Kidney (tissue), 14 donors: ENCODE results near the gene TOGARAM2. TPM values are rescaled to one million over a fixed set of nuclear protein-coding genes. Genes with fewer than 3 reads are reported as not detected.

Source experiments
- DNase-seq, 5 donors: peaks; one replicate each; pipeline ENCODE4 v3.0.0-alpha.2; 2013 to 2020
- FAIRE-seq: peaks from 2 replicates; lab custom pipeline; 2012; peaks lifted over from hg19 to GRCh38; lab: Jason Lieb, UNC
- H3K27ac ChIP-seq, 2 donors: one replicate each; pipeline ENCODE4 v1.7.0; 2013; ENCODE audit warnings: low read depth in 2 of 2, low read length in 2 of 2, inconsistent platforms in 1 of 2
- H3K27me3 ChIP-seq: one replicate; pipeline ENCODE4 v1.7.1; 2013; ENCODE audit warnings: low read length, inconsistent platforms; ENCODE audit not compliant: control insufficient read depth, insufficient read depth
- H3K36me3 ChIP-seq, 3 donors: one replicate each; pipeline versions ENCODE4 v1.7.0 to v1.7.1; 2013; ENCODE audit warnings: low read length in 3 of 3, control low read depth in 1 of 3, inconsistent platforms in 1 of 3; ENCODE audit not compliant: insufficient read depth in 3 of 3, control insufficient read depth in 2 of 3
- H3K4me1 ChIP-seq, 3 donors: one replicate each; pipeline versions ENCODE4 v1.7.0 to v1.7.1; 2013; ENCODE audit warnings: low read length in 3 of 3, inconsistent platforms in 1 of 3, low read depth in 1 of 3; ENCODE audit not compliant: control insufficient read depth in 2 of 3, insufficient read depth in 2 of 3
- H3K4me3 ChIP-seq, 3 donors: one replicate each; pipeline versions ENCODE4 v1.7.0 to v1.8.1; 2013; ENCODE audit warnings: low read length in 3 of 3, control low read depth in 1 of 3, inconsistent platforms in 1 of 3
- H3K9ac ChIP-seq, 3 donors: one replicate each; pipeline versions ENCODE4 v1.7.0 to v1.7.1; 2013; ENCODE audit warnings: low read length in 3 of 3, control low read depth in 1 of 3, inconsistent platforms in 1 of 3
- H3K9me3 ChIP-seq, 3 donors: one replicate each; pipeline versions ENCODE4 v1.7.0 to v1.7.1; 2013; ENCODE audit warnings: low read length in 3 of 3, control low read depth in 1 of 3, inconsistent platforms in 1 of 3; ENCODE audit not compliant: control insufficient read depth in 2 of 3, insufficient read depth in 1 of 3
- CTCF ChIP-seq: IDR thresholded peaks from 3 replicates; pipeline ENCODE4 v1.5.1; 2012; ENCODE audit warnings: mild to moderate bottlenecking, moderate library complexity, borderline replicate concordance; ENCODE audit not compliant: insufficient read depth; ENCODE audit errors: extremely low read depth
- intact Hi-C: fragments of 100-400 bp; cut with DNase I; formaldehyde crosslinking; loops from one replicate; pipeline ENCODE4 v1.11.1; 2022
- polyA plus RNA-seq: library from polyadenylated mRNA; stranded (reverse); fragments of 350-450 nt; fragmentation: Illumina TruSeq; extraction: RNeasy Lipid Tissue Mini Kit (QIAGEN cat#74804); gene quantifications from one replicate; pipeline ENCODE4 v1.2.3, GENCODE V29; 2014; ENCODE audit warnings: low read depth, low replicate concordance; ENCODE audit not compliant: insufficient read depth
- total RNA-seq: library from RNA; stranded (reverse); fragmentation: NEBNext Ultra II Directional; extraction: Animal tissue kit (Norgen Biotek cat#: 25700); gene quantifications from one replicate; pipeline ENCODE4 v1.2.1, GENCODE V29; 2021
- donor health status: control.
- donor health status: control.
- donor health status: control.
- donor health status: control.
- donor health status: control.
- donor health status: DM: yes; HTN: yes; CAD: no.
- donor health status: Normal renal cell carcinoma (clear cell type).

TOGARAM2 gene
- total and polyA plus RNA-seq, 2 donors from 2014 or later: 0.60 to 1.4 TPM

- Histone ChIP-seq H3K9me3 (no peaks in the 10 kb centered on the region), H3K27ac (no peak overlapping the region), H3K4me1 (no peaks in the 10 kb centered on the region), H3K4me3 (no peak overlapping the region), H3K36me3 (no peaks in the 10 kb centered on the region), H3K27me3 (no peaks in the 10 kb centered on the region), H3K9ac (no peak overlapping the region)
- no peak for TF ChIP-seq CTCF
- DNase-seq (no peak), FAIRE-seq (no peak)
- intact Hi-C loops: no loop called here
Measured at GRCh38 chr2:29023188-29023587, 42.1 kb downstream of the TOGARAM2 start.

GRCh38 chr2:29024882-29025430, 43.9 kb downstream of the TOGARAM2 start:
- intact Hi-C loops: no loop called here
- no peak for FAIRE-seq

GRCh38 chr2:29025711-29026110, 44.6 kb downstream of the TOGARAM2 start:
- DNase-seq (no peak), FAIRE-seq (no peak)
- intact Hi-C loops: no loop called here
- no peak for TF ChIP-seq CTCF
- Histone ChIP-seq H3K9me3 (no peaks in the 10 kb centered on the region), H3K4me3 (no peak overlapping the region), H3K9ac (no peak overlapping the region), H3K27me3 (no peaks in the 10 kb centered on the region), H3K27ac (no peak overlapping the region), H3K36me3 (no peaks in the 10 kb centered on the region), H3K4me1 (no peaks in the 10 kb centered on the region)

More at GRCh38 chr2:29024882-29025430, 43.9 kb downstream of the TOGARAM2 start:
- H3K4me1 ChIP-seq: no peaks in the 10 kb centered on the region
- no peak for TF ChIP-seq CTCF
- H3K36me3 ChIP-seq: no peaks in the 10 kb centered on the region
- no peak for DNase-seq
- no peak overlapping the region for H3K4me3 ChIP-seq
- no peak overlapping the region for H3K9ac ChIP-seq
- H3K27me3 ChIP-seq: no peaks in the 10 kb centered on the region
- H3K27ac ChIP-seq: no peak overlapping the region
- no peaks in the 10 kb centered on the region for H3K9me3 ChIP-seq

GRCh38 chr2:29031046-29031445, 49.9 kb downstream of the TOGARAM2 start:
- no peak overlapping the region for H3K4me3 ChIP-seq
- FAIRE-seq (no peak), DNase-seq (no peak)
- H3K9ac ChIP-seq: no peak overlapping the region
- no peaks in the 10 kb centered on the region for H3K27me3 ChIP-seq
- H3K27ac ChIP-seq: no peak overlapping the region
- intact Hi-C loops: no loop called here
- no peaks in the 10 kb centered on the region for H3K36me3 ChIP-seq
- no peak for TF ChIP-seq CTCF
- no peaks in the 10 kb centered on the region for H3K9me3 ChIP-seq
- H3K4me1 ChIP-seq: no peaks in the 10 kb centered on the region
